Small intestine (tissue), 7 donors: Measurements from ENCODE around the gene BRME1. TPM values are rescaled to one million over a fixed set of nuclear protein-coding genes. Genes with fewer than 3 reads are reported as not detected.
A peak's percentile ranks its signal among the peaks of the same experiment; 100 is the strongest.

Experiments
- DNase-seq, 2 donors: peaks; one replicate each; pipeline versions ENCODE4 v3.0.0 to v3.0.0-alpha.2; 2013
- FAIRE-seq: peaks from 2 replicates; lab custom pipeline; 2012; peaks lifted over from hg19 to GRCh38; lab: Jason Lieb, UNC
- H3K27ac ChIP-seq, 3 donors: one replicate each; pipeline ENCODE4 v1.5.1; 2013; ENCODE audit warnings: low read length in 2 of 3, mild to moderate bottlenecking in 2 of 3, control low read depth in 1 of 3, inconsistent platforms in 1 of 3, low read depth in 1 of 3, moderate library complexity in 1 of 3
- H3K27me3 ChIP-seq, 3 donors: one replicate each; pipeline ENCODE4 v1.6.1; 2013; ENCODE audit warnings: low read length in 3 of 3, inconsistent platforms in 1 of 3; ENCODE audit not compliant: control insufficient read depth in 3 of 3, insufficient read depth in 3 of 3
- H3K36me3 ChIP-seq, 3 donors: one replicate each; pipeline ENCODE4 v1.6.1; 2013; ENCODE audit warnings: low read length in 3 of 3, inconsistent platforms in 1 of 3, low read depth in 1 of 3, mild to moderate bottlenecking in 1 of 3, moderate library complexity in 1 of 3; ENCODE audit not compliant: control insufficient read depth in 3 of 3, insufficient read depth in 2 of 3
- H3K4me1 ChIP-seq, 3 donors: one replicate each; pipeline ENCODE4 v1.6.1; 2013; ENCODE audit warnings: low read length in 2 of 3, inconsistent platforms in 1 of 3, low read depth in 1 of 3, mild to moderate bottlenecking in 1 of 3, moderate library complexity in 1 of 3; ENCODE audit not compliant: control insufficient read depth in 3 of 3, insufficient read depth in 2 of 3
- H3K4me3 ChIP-seq, 3 donors: one replicate each; pipeline ENCODE4 v1.5.1; 2013; ENCODE audit warnings: low read length in 3 of 3, control low read depth in 1 of 3, inconsistent platforms in 1 of 3, low read depth in 1 of 3, mild to moderate bottlenecking in 1 of 3, moderate library complexity in 1 of 3
- H3K9me3 ChIP-seq, 2 donors: one replicate each; pipeline ENCODE4 v1.6.1; 2013; ENCODE audit warnings: low read depth in 1 of 2, low read length in 1 of 2; ENCODE audit not compliant: control insufficient read depth in 2 of 2, insufficient read depth in 1 of 2
- WGBS, 3 donors: extraction: QIAGEN DNeasy Blood & Tissue Kit; methylation state at CpG; one replicate each; pipeline ENCODE4 v1.1.7; 2013; 5-methylcytosine and 5-hydroxymethylcytosine counted together
- polyA plus RNA-seq, 4 donors: library from polyadenylated mRNA; stranded (reverse) in 3 of 4; unstranded in 1 of 4; fragments of 200-250 nt in 3 of 4; fragments of 120-200 nt in 1 of 4; gene quantifications; one replicate each; pipeline versions ENCODE4 v1.2.1 to v1.2.3, GENCODE V29; 2013
- donor health status: healthy with polysubstance abuse.
- donor health status: control.
- donor health status: control.
- donor health status: Bipolar disorder and iron deficiency.
- donor health status: healthy.

BRME1 gene
- polyA plus RNA-seq, 4 donors, result 3.5 to 67.1 (median 25.9) TPM

DNA sequence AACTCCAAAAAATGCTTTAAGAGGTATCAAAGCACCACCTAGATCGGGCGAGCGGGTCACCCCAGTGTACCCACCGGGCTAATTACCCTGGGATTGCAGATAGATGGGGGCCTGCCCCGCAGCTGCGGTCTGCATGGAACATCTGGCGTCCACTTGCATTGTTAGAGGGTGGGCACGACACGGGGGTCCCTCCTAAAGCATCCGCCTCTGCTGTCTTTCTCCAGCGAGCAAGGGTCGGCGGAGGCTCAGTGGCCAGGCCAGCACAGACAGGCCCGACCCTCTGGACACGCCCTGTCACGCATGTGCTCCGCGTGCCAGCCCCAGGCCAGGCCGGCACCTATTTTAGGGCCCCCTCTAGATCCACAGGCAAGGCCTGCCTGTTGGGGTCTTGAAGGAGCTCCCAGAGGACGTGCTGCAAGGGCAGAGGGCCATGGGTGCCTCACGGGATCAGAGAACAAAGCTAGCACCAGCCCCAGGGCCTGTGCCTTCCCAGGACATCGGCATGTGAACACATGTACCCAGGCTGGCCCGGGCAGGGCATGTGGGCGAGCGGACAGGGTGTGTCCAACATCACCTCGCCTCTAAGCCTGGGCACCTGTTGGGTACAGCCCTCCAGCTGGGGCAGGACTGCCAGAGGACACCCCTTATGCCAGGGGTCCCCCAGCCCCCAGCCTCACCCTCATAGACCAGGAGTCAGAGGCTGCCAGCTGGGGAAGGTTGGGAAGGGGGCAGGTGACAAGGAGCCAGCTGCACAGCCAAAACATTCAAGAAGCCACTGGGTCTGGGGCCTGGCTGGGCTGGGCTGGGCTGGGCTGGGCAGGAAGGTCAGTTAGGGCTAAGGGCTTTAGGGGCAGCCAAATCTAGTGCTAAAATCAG is 64.6 kb downstream of the BRME1 start:
- peaks cover 6 to 69% (median 14%) of the 10 kb centered on the region in 3 donors for H3K4me1 ChIP-seq
- H3K36me3 ChIP-seq, result peaks cover 0 to 50% (median 0%) of the 10 kb centered on the region in 3 donors
- H3K27ac ChIP-seq, result peak overlapping the region; percentile 86 to 98 (median 88)
- H3K4me3 ChIP-seq, result peak overlapping the region; percentile 79 to 92 (median 89)
- H3K27me3 ChIP-seq, result no peaks in the 10 kb centered on the region
- no peaks in the 10 kb centered on the region for H3K9me3 ChIP-seq
- WGBS, 3 donors, result 23 to 43% (median 30%) methylated on average over 23 to 26 of the region's 26 CpGs
- peak; percentile 61 to 81 for DNase-seq
- FAIRE-seq, result no peak

DNA sequence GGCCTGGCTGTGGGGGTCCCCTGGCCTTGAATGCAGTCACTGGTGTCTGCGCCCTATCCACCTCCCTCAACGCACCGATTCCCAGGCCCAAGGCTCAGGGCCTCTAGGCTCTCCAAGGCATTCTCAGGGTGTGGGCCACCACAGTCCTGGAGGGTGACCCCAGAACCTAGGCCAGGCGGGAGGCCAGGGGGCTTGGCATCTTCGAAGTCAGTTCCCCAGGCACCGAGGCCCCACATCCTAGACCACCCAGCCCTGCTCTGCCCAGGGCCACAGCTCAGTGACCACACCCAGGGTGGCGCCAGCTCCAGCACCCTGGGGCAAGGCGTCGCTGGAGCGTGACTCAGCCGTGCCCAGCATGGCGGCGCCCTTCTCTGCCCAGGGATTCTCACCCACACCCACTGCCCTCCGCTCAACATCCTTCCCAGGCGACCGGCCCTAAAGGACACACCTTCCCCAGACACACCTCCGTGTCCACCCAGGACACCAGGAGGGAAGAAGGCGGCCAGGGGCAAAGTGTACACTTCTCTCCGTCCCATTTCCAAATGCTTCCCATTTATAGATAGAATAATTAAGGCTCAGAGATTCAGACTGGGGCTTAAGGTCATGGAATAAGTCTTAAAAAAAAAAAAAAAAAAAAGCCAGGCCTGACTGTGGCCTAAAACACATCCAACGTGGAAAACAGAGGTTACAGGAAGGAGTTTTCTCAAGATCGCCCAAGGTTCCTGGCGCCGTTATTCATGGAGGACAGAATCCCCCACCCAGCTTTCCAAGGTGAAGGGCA is 65.4 kb downstream of the BRME1 start:
- FAIRE-seq, result no peak
- H3K4me3 ChIP-seq, result peak overlapping the region; percentile 79 to 92 (median 89)
- WGBS, 3 donors, result 18 to 34% (median 23%) methylated on average over 21 to 23 of the region's 23 CpGs

DNA sequence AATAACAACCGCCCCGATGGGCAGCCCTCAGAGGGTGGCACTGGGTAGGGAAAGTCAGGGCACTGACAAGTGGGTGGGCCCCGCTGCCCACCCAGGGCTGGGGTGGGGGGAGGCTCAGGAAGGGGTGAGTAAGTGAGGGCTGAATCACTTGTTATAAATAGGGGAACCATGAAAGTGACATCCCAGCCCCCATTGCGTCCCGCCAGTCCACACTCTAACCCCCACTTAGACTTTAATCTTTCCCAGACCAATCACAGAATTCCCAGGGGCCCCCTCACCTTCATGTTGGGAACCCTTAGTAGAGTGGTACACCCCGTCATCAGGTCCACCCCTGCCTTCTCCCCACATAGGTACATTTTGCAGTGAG is 66.0 kb downstream of the BRME1 start:
- peak overlapping the region; percentile 86 to 98 (median 88) for H3K27ac ChIP-seq
- no peak for FAIRE-seq
- WGBS, 3 donors, result 10 to 44% (median 16%) methylated on average over 6 of the region's 6 CpGs
- peaks cover 6 to 57% (median 14%) of the 10 kb centered on the region in 3 donors for H3K4me1 ChIP-seq
- H3K9me3 ChIP-seq, result no peaks in the 10 kb centered on the region
- H3K27me3 ChIP-seq, result no peaks in the 10 kb centered on the region
- DNase-seq, result no peak
- H3K4me3 ChIP-seq, result peak overlapping the region; percentile 33 to 92 (median 79)
- peaks cover 0 to 64% (median 0%) of the 10 kb centered on the region in 3 donors for H3K36me3 ChIP-seq

More for the DNA sequence above, 65.4 kb downstream of the BRME1 start:
- H3K36me3 ChIP-seq, result peaks cover 0 to 59% (median 0%) of the 10 kb centered on the region in 3 donors
- peak overlapping the region; percentile 86 to 98 (median 88) for H3K27ac ChIP-seq
- no peaks in the 10 kb centered on the region for H3K27me3 ChIP-seq
- H3K9me3 ChIP-seq, result no peaks in the 10 kb centered on the region
- H3K4me1 ChIP-seq, result peaks cover 6 to 62% (median 14%) of the 10 kb centered on the region in 3 donors
- DNase-seq, result peak; percentile 60 to 86

DNA sequence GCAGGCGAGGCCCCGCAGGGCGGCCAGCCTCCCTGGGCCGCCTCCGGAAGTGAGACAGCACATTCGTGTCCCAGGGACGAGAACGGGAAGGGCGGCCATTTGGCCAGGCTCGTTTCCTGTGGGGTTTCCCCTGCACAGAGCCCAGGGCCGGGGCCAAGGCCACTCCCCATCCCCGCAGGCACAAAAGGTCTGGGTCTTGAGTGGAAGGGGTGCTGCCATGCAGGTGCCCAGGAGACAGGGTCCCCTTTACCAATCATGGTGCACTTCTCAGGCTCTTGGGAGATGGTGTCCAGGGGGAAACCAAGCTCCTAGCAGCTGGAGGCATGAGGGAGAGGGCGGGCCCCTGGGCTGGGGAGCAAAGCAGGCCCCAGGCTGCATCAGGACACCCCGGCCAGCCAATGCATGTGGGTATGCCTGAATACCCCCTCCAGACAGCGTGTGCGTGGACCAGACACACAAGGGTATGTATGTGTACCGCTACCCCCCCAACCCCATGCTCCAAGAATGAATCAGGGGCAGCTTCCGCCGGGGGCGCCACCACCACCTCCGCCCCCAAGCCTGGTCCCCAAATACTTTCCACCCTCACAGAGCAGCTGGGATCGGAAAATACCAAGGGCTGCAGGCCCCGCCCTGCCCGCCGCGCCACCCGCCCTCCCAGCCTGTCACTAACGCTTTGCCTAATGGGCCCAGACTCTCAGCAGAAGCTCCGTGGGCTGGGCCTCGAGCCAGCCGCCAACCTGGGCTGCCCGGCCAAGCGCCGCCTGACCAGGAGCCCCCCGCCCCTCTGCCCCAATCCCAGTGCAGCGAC is 66.6 kb downstream of the BRME1 start:
- peak overlapping the region; percentile 33 to 92 (median 79) for H3K4me3 ChIP-seq
- peaks cover 0 to 70% (median 0%) of the 10 kb centered on the region in 3 donors for H3K36me3 ChIP-seq
- WGBS, 3 donors, result 9 to 27% (median 19%) methylated on average over 33 to 36 of the region's 36 CpGs
- DNase-seq (peak; percentile 53 to 72), FAIRE-seq (no peak)
- peaks cover 6 to 51% (median 14%) of the 10 kb centered on the region in 3 donors for H3K4me1 ChIP-seq
- no peaks in the 10 kb centered on the region for H3K9me3 ChIP-seq
- no peaks in the 10 kb centered on the region for H3K27me3 ChIP-seq
- peak overlapping the region; percentile 86 to 98 (median 88) for H3K27ac ChIP-seq

DNA sequence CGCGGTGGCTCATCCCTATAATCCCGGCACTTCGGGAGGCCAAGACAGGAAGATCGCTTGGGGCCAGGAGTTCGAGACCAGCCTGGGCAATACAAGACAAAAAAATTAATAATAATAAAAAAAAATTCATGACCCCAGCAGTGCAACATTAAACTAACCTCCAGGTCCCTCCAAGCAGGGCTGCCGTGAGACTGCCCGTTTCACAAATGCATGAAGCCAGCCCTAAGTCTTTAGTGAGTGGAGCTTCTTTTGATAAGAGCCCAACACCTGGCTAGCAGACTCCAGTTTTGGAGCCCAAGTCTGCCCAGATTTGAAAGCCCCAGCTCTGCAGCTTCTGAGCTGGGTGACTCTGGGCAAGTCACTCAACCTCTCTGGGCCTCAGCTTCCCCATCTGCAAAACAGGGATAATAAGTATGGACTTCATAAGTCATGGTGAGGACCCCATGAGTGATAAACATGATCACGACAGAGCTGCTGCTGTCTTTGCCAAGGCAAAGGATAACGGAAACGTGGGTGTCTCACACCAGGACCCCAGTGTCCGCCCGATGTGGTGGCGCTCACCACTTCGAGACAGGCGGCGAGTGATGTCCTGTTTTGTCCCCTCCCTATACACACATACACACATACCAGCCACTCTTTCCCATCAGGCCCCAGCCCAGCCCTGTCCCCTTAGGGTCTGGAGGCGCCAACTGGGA is 67.3 kb downstream of the BRME1 start:
- FAIRE-seq, result no peak
- peaks cover 0 to 76% (median 0%) of the 10 kb centered on the region in 3 donors for H3K36me3 ChIP-seq
- WGBS, 3 donors, result 54 to 78% (median 64%) methylated on average over 18 of the region's 18 CpGs
- H3K4me3 ChIP-seq, result peak overlapping the region in 2 of 3 donors; percentile 79 to 92
- no peak for DNase-seq
- H3K27ac ChIP-seq, result peak overlapping the region; percentile 86 to 98 (median 88)
- peaks cover 8 to 49% (median 10%) of the 10 kb centered on the region in 3 donors for H3K4me1 ChIP-seq
- no peaks in the 10 kb centered on the region for H3K27me3 ChIP-seq
- H3K9me3 ChIP-seq, result no peaks in the 10 kb centered on the region

DNA sequence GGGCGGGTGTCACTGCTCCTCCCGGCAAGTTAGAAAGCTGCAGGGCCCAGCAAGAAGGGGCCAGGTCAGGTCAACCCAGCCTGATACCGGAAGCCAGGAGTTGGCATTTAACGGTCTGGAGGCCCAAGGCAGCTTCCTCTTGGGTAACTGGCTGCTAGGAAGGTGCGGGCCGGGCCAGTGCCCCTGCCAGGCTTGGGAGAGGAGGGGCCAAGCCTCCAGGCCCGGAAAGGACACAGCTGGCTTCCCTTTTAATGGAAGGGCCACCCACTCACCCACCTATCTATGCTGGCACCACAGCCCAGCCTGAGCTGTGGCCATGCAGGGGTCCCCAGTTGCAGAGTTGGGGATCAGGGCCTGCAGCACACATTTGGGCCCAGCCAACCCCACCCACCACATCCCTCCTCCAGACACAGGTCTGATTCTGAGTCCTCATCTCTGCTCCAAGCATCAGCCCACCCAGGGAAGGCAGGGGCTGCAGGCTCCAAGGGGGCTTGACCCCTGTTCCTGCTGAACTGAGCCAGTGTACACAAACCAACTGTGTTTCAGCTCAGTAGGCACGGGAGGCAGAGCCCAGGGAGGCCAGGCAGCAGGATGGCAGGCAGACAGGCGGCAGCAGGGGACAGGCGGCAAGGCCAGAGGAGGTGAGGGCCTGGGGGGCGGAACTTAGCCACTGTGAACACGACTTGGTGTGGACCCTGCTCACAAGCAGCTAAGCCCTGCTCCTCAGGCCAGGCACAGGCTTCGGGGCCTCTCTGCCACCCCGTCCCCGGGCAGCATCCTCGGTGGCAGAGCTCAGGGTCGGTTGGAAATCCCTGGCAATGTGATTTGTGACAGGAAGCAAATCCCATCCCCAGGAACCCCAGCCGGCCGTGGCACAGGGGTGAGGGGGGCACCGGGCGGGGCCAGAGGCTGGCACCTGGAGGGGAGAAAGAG is 69.9 kb downstream of the BRME1 start:
- no peaks in the 10 kb centered on the region for H3K9me3 ChIP-seq
- no peaks in the 10 kb centered on the region for H3K27me3 ChIP-seq
- H3K4me1 ChIP-seq, result peaks cover 6 to 39% (median 8%) of the 10 kb centered on the region in 3 donors
- peak overlapping the region; percentile 38 to 91 (median 62) for H3K27ac ChIP-seq
- peaks cover 0 to 86% (median under 1%) of the 10 kb centered on the region in 3 donors for H3K36me3 ChIP-seq
- FAIRE-seq (no peak), DNase-seq (peak in 1 of 2 donors; percentile 33)
- H3K4me3 ChIP-seq, result no peak overlapping the region
- 52 to 64% (median 61%) methylated on average over 17 to 21 of the region's 21 CpGs for WGBS, 3 donors
